Effector memory CD4-positive, alpha-beta T cell (primary cell): ENCODE measurements around the gene ADGRD1.

Experiments used
- DNase-seq, 3 donors: peaks; one replicate each; pipeline ENCODE4 v3.0.0-alpha.2; 2020
- H3K27ac ChIP-seq: 2 replicates; pipeline ENCODE4 v1.7.0; 2013; ENCODE audit warnings: mild to moderate bottlenecking, low read length, moderate library complexity; ENCODE audit not compliant: insufficient read depth, poor library complexity, severe bottlenecking
- H3K27me3 ChIP-seq: replicated peaks from 2 replicates; pipeline ENCODE4 v1.7.0; 2013; ENCODE audit warnings: mild to moderate bottlenecking, low read length; ENCODE audit not compliant: insufficient read depth, control insufficient read depth, poor library complexity, severe bottlenecking
- H3K36me3 ChIP-seq: 2 replicates; pipeline ENCODE4 v1.7.0; 2013; ENCODE audit warnings: mild to moderate bottlenecking, low read length, moderate library complexity; ENCODE audit not compliant: control insufficient read depth, insufficient read depth
- H3K4me1 ChIP-seq: 2 replicates; pipeline ENCODE4 v1.7.0; 2013; ENCODE audit warnings: low read length, mild to moderate bottlenecking; ENCODE audit not compliant: control insufficient read depth, insufficient read depth, poor library complexity, severe bottlenecking
- H3K4me3 ChIP-seq: 2 replicates; pipeline ENCODE4 v1.7.0; 2013; ENCODE audit warnings: low read length, low read depth, mild to moderate bottlenecking; ENCODE audit not compliant: insufficient read depth, poor library complexity, severe bottlenecking
- H3K9me3 ChIP-seq: 2 replicates; pipeline ENCODE4 v1.7.0; 2013; ENCODE audit warnings: mild to moderate bottlenecking, low read length, moderate library complexity; ENCODE audit not compliant: control insufficient read depth

ADGRD1 gene

GRCh38 chr12:131010396-131011131 lies 56.9 kb downstream of the ADGRD1 start:
- no peaks in the 10 kb centered on the region for H3K4me1 ChIP-seq
- no peaks in the 10 kb centered on the region for H3K27me3 ChIP-seq
- no peak overlapping the region for H3K4me3 ChIP-seq
- no peak for DNase-seq
- H3K27ac ChIP-seq = no peak overlapping the region
- no peaks in the 10 kb centered on the region for H3K36me3 ChIP-seq
- H3K9me3 ChIP-seq = no peaks in the 10 kb centered on the region

DNA sequence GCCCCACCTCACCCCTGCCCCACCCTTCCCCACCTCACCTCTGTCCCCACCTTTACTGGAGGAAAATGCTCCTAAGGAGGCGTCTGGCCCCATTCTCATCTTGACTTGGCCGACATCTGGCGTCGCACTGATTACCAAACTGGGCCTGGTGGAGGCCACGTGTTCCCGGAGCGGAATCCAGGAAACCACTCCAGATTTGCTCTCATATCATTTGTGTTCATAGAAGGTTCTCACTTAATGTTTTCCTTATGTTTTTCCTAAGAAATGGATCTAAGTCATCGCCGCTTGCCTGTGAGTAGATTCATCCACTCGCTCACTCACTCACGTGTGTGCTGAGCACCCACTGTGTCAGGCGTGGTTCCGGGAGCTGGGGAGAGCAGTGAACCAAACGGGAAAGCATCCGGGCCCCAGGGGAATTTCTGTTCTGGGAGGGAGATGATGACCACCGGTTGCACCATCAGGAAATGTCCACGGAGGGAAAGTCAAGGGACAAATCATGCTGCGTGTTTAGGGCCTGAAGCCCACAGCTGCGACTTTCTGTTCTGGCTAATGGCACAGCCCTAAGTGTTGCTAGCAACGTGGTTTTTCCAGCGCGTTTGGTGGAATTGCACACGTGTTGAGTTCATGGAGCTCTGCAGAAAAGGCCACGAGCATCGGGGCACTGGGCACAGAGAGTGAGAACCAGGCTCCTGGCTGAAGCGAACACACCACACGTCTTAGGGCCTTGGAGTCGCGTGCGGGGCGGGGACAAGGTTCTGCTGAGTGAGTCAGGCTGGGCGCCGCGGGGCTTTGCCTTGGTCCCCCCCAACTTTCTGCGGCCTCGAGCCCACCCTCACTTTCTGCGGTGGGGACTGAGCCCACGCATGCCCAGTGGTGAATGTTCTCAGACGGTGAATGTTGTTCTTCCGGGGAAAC lies 57.7 kb downstream of the ADGRD1 start:
- DNase-seq = no peak

DNA sequence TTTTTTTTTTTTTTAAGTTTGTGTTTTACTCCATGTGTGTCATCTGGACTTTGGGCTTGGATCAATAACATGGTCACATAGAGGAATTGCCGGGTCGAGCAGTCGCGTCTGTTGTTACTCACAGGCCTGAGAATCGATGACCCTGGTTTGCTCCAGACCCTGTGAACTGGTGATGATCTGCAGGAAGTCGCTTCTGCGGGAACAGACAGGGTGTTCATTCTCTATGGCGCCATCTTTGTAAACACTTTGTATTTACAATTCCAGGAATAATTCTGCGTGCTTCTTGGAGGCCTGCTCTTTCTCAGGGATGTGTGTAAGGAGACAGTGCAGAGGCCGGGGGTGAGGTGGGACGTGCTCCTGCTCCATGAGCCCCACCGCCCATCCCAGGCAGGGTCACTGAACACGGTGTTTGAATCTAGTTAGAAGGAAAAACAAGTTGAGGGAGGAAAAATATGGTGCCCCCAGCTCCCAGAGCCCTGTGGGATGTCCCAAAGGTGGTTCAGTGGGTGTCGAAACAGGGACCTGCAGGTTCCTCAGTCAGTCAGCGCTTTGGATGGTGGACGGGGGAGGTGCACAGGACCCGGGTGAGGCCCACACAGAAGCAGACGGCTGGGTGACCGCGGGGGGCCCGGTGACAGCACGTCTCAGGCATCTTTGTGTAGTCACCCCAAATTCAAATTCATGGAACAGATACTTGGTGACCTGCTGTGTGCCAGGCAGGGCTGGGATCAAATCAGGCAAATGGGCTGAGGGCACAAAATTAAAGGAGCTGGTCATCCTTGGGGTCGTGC lies 58.8 kb downstream of the ADGRD1 start:
- Histone ChIP-seq H3K9me3 (no peaks in the 10 kb centered on the region), H3K27ac (no peak overlapping the region), H3K27me3 (no peaks in the 10 kb centered on the region), H3K4me1 (no peaks in the 10 kb centered on the region), H3K4me3 (no peak overlapping the region), H3K36me3 (no peaks in the 10 kb centered on the region)
- DNase-seq = no peak

More for the DNA sequence above, 57.7 kb downstream of the ADGRD1 start:
- no peaks in the 10 kb centered on the region for H3K9me3 ChIP-seq
- H3K27me3 ChIP-seq = no peaks in the 10 kb centered on the region
- H3K36me3 ChIP-seq = no peaks in the 10 kb centered on the region
- no peak overlapping the region for H3K27ac ChIP-seq
- no peak overlapping the region for H3K4me3 ChIP-seq
- H3K4me1 ChIP-seq = no peaks in the 10 kb centered on the region

- Histone ChIP-seq H3K36me3 (no peaks in the 10 kb centered on the region), H3K27me3 (no peaks in the 10 kb centered on the region), H3K27ac (no peak overlapping the region), H3K4me1 (no peaks in the 10 kb centered on the region), H3K4me3 (no peak overlapping the region), H3K9me3 (no peaks in the 10 kb centered on the region)
- DNase-seq = no peak
These were observed 59.4 kb downstream of the ADGRD1 start for GRCh38 chr12:131013118-131013517.

DNA sequence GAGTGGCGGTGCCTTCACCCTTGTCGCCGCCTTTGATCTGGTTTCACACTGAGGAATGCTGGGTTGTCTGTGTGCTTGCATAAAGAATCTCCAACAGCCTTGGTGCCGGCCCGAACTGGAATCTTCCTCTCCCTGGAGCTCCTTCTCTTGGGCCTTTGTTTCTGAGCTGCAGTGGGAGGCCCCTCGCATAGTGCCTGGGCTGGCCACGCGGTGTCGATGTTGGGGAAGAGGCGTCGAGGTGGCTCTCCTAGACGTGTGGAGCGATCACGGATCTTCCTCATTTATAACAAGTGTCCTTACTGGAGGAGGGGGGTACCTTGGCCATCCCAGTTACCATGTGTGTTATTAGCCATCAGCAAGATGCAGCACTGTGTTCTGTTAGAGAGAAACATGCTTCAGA lies 60.6 kb downstream of the ADGRD1 start:
- Histone ChIP-seq H3K36me3 (no peaks in the 10 kb centered on the region), H3K9me3 (no peaks in the 10 kb centered on the region), H3K27ac (no peak overlapping the region), H3K4me3 (no peak overlapping the region), H3K27me3 (no peaks in the 10 kb centered on the region), H3K4me1 (no peaks in the 10 kb centered on the region)
- DNase-seq = no peak

DNA sequence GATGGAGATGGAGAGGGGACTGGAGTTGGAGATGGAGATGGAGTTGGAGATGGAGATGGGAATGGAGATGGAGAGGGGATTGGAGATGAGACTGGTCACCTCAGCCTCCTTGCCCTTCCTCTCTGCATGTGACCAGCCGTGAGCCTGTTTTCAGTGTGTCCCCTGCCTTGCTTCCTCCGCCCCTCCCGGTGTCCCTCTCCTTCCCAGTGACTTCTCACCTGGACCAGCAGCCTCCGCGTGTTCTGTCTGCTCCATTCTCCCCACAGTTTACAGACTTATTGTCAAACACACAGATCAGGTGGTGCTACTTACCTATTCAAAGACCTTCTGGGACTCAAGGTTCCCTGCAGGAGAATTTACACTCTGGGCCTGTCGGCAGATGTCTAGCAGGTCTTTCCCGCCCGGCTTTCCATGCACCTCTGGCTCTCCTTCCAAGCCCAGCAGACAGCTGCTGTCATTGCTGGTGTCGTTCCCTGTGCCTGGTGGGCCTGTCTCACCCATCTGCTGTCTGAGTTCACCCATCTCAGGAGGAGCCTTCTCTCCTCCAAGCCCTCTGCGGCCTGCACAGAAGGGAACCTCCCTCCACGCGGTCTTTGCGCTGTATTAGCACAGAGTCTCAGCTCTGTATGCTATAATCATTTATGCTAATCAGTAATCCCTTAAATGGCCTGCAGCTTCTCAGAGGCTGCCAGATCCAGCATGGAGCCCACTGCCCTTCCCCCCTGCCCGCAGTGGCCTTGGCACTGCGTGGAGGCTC lies 62.1 kb downstream of the ADGRD1 start:
- no peak overlapping the region for H3K4me3 ChIP-seq
- H3K36me3 ChIP-seq = no peaks in the 10 kb centered on the region
- no peaks in the 10 kb centered on the region for H3K4me1 ChIP-seq
- no peak for DNase-seq
- no peak overlapping the region for H3K27ac ChIP-seq
- no peaks in the 10 kb centered on the region for H3K9me3 ChIP-seq
- no peaks in the 10 kb centered on the region for H3K27me3 ChIP-seq

DNA sequence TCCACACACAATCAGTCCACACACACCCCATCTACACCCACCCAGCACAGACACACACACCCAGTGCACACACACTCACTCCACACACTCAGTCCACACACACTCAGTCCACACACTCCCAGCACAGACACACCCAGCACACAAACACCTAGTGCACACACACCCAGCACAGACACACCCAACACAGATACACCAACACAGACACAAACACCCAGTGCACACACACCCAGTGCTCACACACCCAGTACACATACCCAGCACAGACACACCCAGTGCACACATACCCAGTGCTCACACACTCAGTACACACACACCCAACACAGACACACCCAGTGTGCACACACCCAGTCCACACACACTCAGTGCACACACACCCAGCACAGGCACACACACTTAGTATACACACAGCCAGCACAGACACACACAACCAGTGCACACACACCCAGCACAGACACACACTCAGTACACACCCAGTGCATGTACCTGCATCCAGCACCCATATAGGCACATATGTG lies 63.8 kb downstream of the ADGRD1 start:
- Histone ChIP-seq H3K4me3 (no peak overlapping the region), H3K27me3 (no peaks in the 10 kb centered on the region), H3K27ac (no peak overlapping the region), H3K9me3 (no peaks in the 10 kb centered on the region), H3K4me1 (no peaks in the 10 kb centered on the region), H3K36me3 (no peaks in the 10 kb centered on the region)
- no peak for DNase-seq

DNA sequence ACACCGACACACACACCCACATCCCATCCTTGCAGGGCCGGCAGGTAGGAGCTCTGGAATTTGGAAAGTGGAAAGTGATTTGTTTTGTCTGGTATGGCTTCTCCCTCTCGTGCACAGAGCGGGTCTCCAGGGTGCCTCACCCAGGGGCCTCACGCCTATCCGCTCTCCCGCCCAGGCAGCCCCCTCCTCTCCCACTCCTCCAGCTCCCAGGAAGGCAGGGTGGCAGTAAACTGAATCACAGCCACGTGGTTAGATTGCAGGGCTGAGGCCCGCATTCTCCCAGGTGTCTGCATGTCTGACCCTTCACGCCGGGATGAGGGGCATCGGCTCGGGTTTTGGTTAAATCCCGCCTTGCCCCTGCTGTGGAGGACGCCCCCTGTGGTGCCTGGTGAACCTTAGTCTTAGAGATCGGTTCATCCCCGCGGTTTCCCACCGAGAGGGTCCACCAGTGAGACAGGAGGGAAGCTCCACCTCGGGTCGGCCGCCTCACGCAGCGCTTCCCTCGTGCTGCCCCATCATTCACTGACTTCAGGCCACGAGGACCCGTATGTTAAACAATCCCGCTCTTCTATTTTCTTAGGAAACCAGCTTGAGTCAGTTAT lies 64.4 kb downstream of the ADGRD1 start:
- H3K4me1 ChIP-seq = no peaks in the 10 kb centered on the region
- DNase-seq = no peak
- no peaks in the 10 kb centered on the region for H3K36me3 ChIP-seq
- no peaks in the 10 kb centered on the region for H3K9me3 ChIP-seq
- no peak overlapping the region for H3K27ac ChIP-seq
- no peak overlapping the region for H3K4me3 ChIP-seq
- no peaks in the 10 kb centered on the region for H3K27me3 ChIP-seq

DNA sequence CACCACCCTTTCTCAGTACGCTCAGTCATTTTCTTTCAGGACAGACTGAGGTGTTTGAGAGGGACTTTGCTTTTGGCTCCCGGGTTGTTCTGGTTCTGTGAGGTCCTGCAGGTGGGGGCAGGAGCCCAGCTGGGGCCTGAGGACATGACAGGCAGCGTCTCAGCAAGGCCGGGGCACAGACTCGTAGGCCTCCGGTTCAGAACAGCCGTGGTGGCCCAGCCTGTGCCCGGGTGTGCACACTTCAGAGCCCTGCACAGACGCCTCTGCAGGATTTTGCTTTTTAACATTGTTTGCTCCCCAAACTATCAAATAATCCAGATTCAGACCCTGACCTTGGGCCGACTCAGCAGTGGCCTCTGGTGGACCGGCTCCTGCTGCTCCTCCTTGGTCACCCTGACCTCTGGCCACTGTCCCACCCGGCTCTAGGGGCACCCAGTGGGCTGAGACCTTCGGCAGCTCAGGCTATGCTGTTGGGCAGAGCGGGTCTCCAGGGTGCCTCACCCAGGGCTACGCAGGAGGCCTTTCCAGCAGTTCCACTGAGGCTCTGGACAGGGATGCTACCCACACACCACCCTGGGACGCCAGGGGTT lies 65.2 kb downstream of the ADGRD1 start:
- Histone ChIP-seq H3K36me3 (no peaks in the 10 kb centered on the region), H3K4me3 (no peak overlapping the region), H3K27ac (no peak overlapping the region), H3K4me1 (no peaks in the 10 kb centered on the region), H3K9me3 (no peaks in the 10 kb centered on the region), H3K27me3 (no peaks in the 10 kb centered on the region)
- DNase-seq = no peak
